Erythroblast (primary cell): ENCODE data around the gene DTX4.

Source experiments
- GATA1 ChIP-seq: IDR thresholded peaks from 2 replicates; pipeline ENCODE4 v1.6.1; 2011; ENCODE audit warnings: low read depth, mild to moderate bottlenecking, control low read depth, low read length, moderate library complexity
- POLR2A ChIP-seq: IDR thresholded peaks from 2 replicates; pipeline ENCODE4 v1.6.1; 2011; ENCODE audit warnings: mild to moderate bottlenecking, low read length

DNA sequence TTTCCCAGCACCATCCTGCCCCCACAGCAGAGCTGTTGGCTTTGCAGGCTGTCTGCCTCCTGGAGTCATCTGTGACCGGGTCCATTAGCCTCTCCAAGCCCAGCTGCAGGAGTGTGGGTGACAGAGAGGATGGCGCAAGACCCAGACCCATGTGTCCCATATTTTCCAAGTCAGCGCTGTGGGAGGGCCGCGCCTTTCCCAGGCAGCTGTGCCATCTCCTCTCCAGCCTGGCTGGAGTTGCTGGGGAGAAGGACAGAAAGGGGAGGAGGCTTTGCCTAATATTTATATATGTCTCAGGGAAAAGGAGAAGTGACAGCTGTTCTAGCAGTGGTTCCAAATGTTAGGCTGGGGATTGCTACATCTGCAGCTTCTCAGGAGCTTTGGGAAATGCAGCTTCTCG is 15.7 kb downstream of the DTX4 start:
- TF ChIP-seq POLR2A, result no peak
- TF ChIP-seq GATA1, result no peak
